DND-41 (cell line): Measurements from ENCODE around the gene RAB20.

Experiments used
- ATAC-seq: fragments of 200-7000 bp; cut with Tn5 transposase; 3 replicates; pipeline ENCODE4 v1.9.1; 2021; ENCODE audit warnings: low read depth; ENCODE audit not compliant: insufficient read depth
- DNase-seq: peaks from one replicate; pipeline ENCODE4 v3.0.0-alpha.2; 2020
- H2AFZ ChIP-seq: 2 replicates; pipeline ENCODE4 v1.6.0; 2012; ENCODE audit warnings: low read depth, low read length
- H3K27ac ChIP-seq: 2 replicates; pipeline ENCODE4 v1.5.1; 2012; ENCODE audit warnings: low read length, inconsistent platforms
- H3K27me3 ChIP-seq: fragments of 200-600 bp; sonication (generic); 2 replicates; pipeline ENCODE4 v1.6.0; 2012; ENCODE audit warnings: low read length, mild to moderate bottlenecking, inconsistent platforms; ENCODE audit not compliant: insufficient read depth, poor library complexity
- H3K36me3 ChIP-seq: 2 replicates; pipeline ENCODE4 v1.5.1; 2012; ENCODE audit warnings: low read length, inconsistent platforms; ENCODE audit not compliant: insufficient read depth
- H3K4me1 ChIP-seq: 2 replicates; pipeline ENCODE4 v1.5.1; 2012; ENCODE audit warnings: mild to moderate bottlenecking, low read length; ENCODE audit not compliant: insufficient read depth
- H3K4me2 ChIP-seq: 2 replicates; pipeline ENCODE4 v1.6.0; 2012; ENCODE audit warnings: mild to moderate bottlenecking, moderate library complexity, low read length, inconsistent platforms; ENCODE audit not compliant: insufficient read depth
- H3K4me3 ChIP-seq, 2 experiments: fragments of 200-600 bp in 1 of 2; shearing (Covaris generic) in 1 of 2; 2 replicates each; pipeline ENCODE4 v1.5.1; 2012 to 2016; ENCODE audit warnings: inconsistent platforms in 2 of 2, low read length in 2 of 2, mild to moderate bottlenecking in 2 of 2, low read depth in 1 of 2, moderate library complexity in 1 of 2
- H3K79me2 ChIP-seq: 2 replicates; pipeline ENCODE4 v1.6.0; 2012; ENCODE audit warnings: low read length, inconsistent platforms; ENCODE audit not compliant: insufficient read depth
- H3K9ac ChIP-seq: 2 replicates; pipeline ENCODE4 v1.6.0; 2012; ENCODE audit warnings: low read depth, mild to moderate bottlenecking, inconsistent platforms, low read length, moderate library complexity
- H3K9me3 ChIP-seq: 2 replicates; pipeline ENCODE4 v1.5.1; 2012; ENCODE audit warnings: low read length, moderate library complexity, mild to moderate bottlenecking, inconsistent platforms; ENCODE audit not compliant: insufficient read depth, severe bottlenecking
- H4K20me1 ChIP-seq: 2 replicates; pipeline ENCODE4 v1.6.0; 2012; ENCODE audit warnings: low read length; ENCODE audit not compliant: insufficient read depth
- EZH2 ChIP-seq: IDR thresholded peaks from 3 replicates; pipeline ENCODE4 v1.6.1; 2012; ENCODE audit warnings: borderline replicate concordance, low read depth, mild to moderate bottlenecking, moderate library complexity, low read length, inconsistent platforms; ENCODE audit not compliant: severe bottlenecking
- TF ChIP-seq, protein P1 (sequence below): IDR thresholded peaks from 2 replicates; pipeline ENCODE4 v1.5.1; 2012; ENCODE audit warnings: borderline replicate concordance, low read length, moderate library complexity, mild to moderate bottlenecking; ENCODE audit not compliant: poor library complexity, severe bottlenecking; ENCODE audit errors: extremely low read depth

Gene RAB20

GRCh38 chr13:110566171-110566570, 4.6 kb upstream of the RAB20 start:
- TF ChIP-seq EZH2 = no peak
- TF ChIP-seq, protein P1, sequence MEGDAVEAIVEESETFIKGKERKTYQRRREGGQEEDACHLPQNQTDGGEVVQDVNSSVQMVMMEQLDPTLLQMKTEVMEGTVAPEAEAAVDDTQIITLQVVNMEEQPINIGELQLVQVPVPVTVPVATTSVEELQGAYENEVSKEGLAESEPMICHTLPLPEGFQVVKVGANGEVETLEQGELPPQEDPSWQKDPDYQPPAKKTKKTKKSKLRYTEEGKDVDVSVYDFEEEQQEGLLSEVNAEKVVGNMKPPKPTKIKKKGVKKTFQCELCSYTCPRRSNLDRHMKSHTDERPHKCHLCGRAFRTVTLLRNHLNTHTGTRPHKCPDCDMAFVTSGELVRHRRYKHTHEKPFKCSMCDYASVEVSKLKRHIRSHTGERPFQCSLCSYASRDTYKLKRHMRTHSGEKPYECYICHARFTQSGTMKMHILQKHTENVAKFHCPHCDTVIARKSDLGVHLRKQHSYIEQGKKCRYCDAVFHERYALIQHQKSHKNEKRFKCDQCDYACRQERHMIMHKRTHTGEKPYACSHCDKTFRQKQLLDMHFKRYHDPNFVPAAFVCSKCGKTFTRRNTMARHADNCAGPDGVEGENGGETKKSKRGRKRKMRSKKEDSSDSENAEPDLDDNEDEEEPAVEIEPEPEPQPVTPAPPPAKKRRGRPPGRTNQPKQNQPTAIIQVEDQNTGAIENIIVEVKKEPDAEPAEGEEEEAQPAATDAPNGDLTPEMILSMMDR = no peak
- Histone ChIP-seq H4K20me1 (peaks cover 3% of the 10 kb centered on the region; the same call in 1 of the 2 replicates), H3K27me3 (peaks cover 25% of the 10 kb centered on the region)

GRCh38 chr13:110565296-110565695, 3.8 kb upstream of the RAB20 start:
- Histone ChIP-seq H3K79me2 (no peaks in the 10 kb centered on the region), H2AFZ (no peak overlapping the region), H3K9me3 (no peaks in the 10 kb centered on the region), H3K36me3 (no peaks in the 10 kb centered on the region; the same call in 1 of the 2 replicates), H3K4me2 (no peak overlapping the region), H3K4me1 (peaks cover 24% of the 10 kb centered on the region), H3K27ac (no peak overlapping the region), H3K27me3 (peaks cover 33% of the 10 kb centered on the region), H4K20me1 (peaks cover 3% of the 10 kb centered on the region; the same call in 1 of the 2 replicates), H3K9ac (no peak overlapping the region), H3K4me3 (no peak overlapping the region)
- TF ChIP-seq EZH2 = no peak
- TF ChIP-seq, protein P1 = no peak
- ATAC-seq = no peak
- DNase-seq = no peak

More at GRCh38 chr13:110566171-110566570, 4.6 kb upstream of the RAB20 start:
- no peak overlapping the region for H3K4me3 ChIP-seq
- no peak overlapping the region for H3K9ac ChIP-seq
- H3K4me2 ChIP-seq = no peak overlapping the region
- H3K36me3 ChIP-seq = no peaks in the 10 kb centered on the region; the same call in 1 of the 2 replicates
- no peak overlapping the region for H2AFZ ChIP-seq
- peaks cover 16% of the 10 kb centered on the region for H3K4me1 ChIP-seq
- H3K27ac ChIP-seq = no peak overlapping the region
- no peak for DNase-seq
- ATAC-seq = no peak
- H3K79me2 ChIP-seq = no peaks in the 10 kb centered on the region
- H3K9me3 ChIP-seq = no peaks in the 10 kb centered on the region

DNA sequence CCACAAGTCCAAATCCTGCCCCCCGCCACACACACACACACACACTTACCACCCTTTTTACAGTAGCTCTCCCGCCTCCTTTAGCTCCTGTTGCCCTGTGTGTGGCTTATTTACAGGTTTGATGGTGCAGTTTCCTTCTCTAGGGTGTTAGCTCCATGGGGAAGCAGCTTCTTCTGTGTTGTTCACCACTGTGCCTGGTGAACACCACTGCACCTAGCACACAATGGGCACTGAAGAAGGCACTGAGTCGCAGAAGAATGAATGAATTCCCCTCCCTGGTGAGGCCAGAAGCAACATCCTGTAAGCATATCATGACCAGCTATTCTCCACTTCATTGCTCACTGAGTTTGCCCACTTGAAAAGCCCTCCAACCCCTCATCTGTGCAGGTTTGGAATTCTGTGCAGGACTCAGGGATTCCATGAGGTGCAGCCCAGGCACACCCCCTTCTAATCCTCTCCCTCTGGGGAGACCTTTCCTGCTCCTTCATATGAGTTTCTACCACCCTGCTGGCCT, 3.0 kb upstream of the RAB20 start:
- H3K9me3 ChIP-seq = no peaks in the 10 kb centered on the region
- H3K9ac ChIP-seq = no peak overlapping the region
- H3K79me2 ChIP-seq = no peaks in the 10 kb centered on the region
- no peak overlapping the region for H3K27ac ChIP-seq
- ATAC-seq (no peak), DNase-seq (no peak)
- H3K36me3 ChIP-seq = no peaks in the 10 kb centered on the region; the same call in 1 of the 2 replicates
- H3K4me3 ChIP-seq = no peak overlapping the region
- peaks cover 31% of the 10 kb centered on the region for H3K4me1 ChIP-seq
- H2AFZ ChIP-seq = no peak overlapping the region
- peaks cover 41% of the 10 kb centered on the region for H3K27me3 ChIP-seq
- TF ChIP-seq EZH2 = no peak
- TF ChIP-seq, protein P1 = no peak
- H3K4me2 ChIP-seq = no peak overlapping the region
- H4K20me1 ChIP-seq = peaks cover 9% of the 10 kb centered on the region

- no peak overlapping the region for H3K27ac ChIP-seq
- no peaks in the 10 kb centered on the region for H3K9me3 ChIP-seq
- peaks cover 38% of the 10 kb centered on the region for H3K27me3 ChIP-seq
- H2AFZ ChIP-seq = no peak overlapping the region
- peaks cover 9% of the 10 kb centered on the region for H4K20me1 ChIP-seq
- no peak overlapping the region for H3K4me2 ChIP-seq
- H3K4me1 ChIP-seq = peaks cover 31% of the 10 kb centered on the region
- TF ChIP-seq, protein P1 = no peak
- no peak for TF ChIP-seq EZH2
- ATAC-seq (no peak), DNase-seq (no peak)
- H3K79me2 ChIP-seq = no peaks in the 10 kb centered on the region
- no peaks in the 10 kb centered on the region; the same call in 1 of the 2 replicates for H3K36me3 ChIP-seq
- H3K4me3 ChIP-seq = no peak overlapping the region
- H3K9ac ChIP-seq = no peak overlapping the region
Measured at GRCh38 chr13:110563463-110563774, 1.9 kb upstream of the RAB20 start.
